PC-9 (cell line): Measurements from ENCODE around the gene CDT1. TPM values are rescaled to one million over a fixed set of nuclear protein-coding genes. Genes with fewer than 3 reads are reported as not detected.

Experiments
- BruUV-seq: library from RNA; stranded (reverse); fragments of 400-500 nt; replicated peaks from 2 replicates; lab custom pipeline; 2021; lab: Mats Ljungman, UMichigan
- CTCF ChIA-PET: fragments of 300-600 bp; sonication (Branson Sonifier 250); formaldehyde crosslinking; loops from one replicate; lab custom pipeline; 2022; ENCODE audit warnings: antibody characterized with exemption; lab: Charles Lee
- POLR2A ChIA-PET: fragments of 300-600 bp; sonication (Branson Sonifier 250); formaldehyde crosslinking; loops from one replicate; lab custom pipeline; 2022; ENCODE audit warnings: antibody characterized with exemption; ENCODE audit not compliant: unreplicated experiment; lab: Charles Lee
- DNase-seq, 2 experiments: peaks; one replicate each; pipeline versions ENCODE4 v3.0.0 to v3.0.0-alpha.2; 2015 to 2022; ENCODE audit warnings: mixed read lengths in 1 of 2
- H2AFZ ChIP-seq: fragments of 200-600 bp; sonication (generic); 2 replicates; pipeline ENCODE4 v1.8.1; 2017; ENCODE audit warnings: antibody characterized with exemption
- H3F3A ChIP-seq: fragments of 200-600 bp; sonication (generic); 2 replicates; pipeline ENCODE4 v1.8.1; 2017; ENCODE audit warnings: antibody characterized with exemption, mild to moderate bottlenecking, low read depth; ENCODE audit not compliant: insufficient read depth
- H3K27ac ChIP-seq: fragments of 200-600 bp; sonication (generic); 2 replicates; pipeline ENCODE4 v1.6.1; 2016; ENCODE audit warnings: mixed run types
- H3K27me3 ChIP-seq: fragments of 200-600 bp; sonication (generic); 2 replicates; pipeline ENCODE4 v1.6.1; 2016; ENCODE audit warnings: low read depth, mixed run types; ENCODE audit not compliant: insufficient read depth
- H3K36me3 ChIP-seq: fragments of 200-600 bp; sonication (generic); 2 replicates; pipeline ENCODE4 v1.6.1; 2016; ENCODE audit warnings: low read depth, mixed run types
- H3K4me1 ChIP-seq: fragments of 200-600 bp; sonication (generic); replicated peaks from 2 replicates; pipeline ENCODE4 v1.6.1; 2016; ENCODE audit warnings: mixed run types; ENCODE audit not compliant: insufficient read depth
- H3K4me2 ChIP-seq: fragments of 200-600 bp; sonication (generic); 2 replicates; pipeline ENCODE4 v1.6.1; 2017; ENCODE audit warnings: mixed run types
- H3K4me3 ChIP-seq: fragments of 200-600 bp; sonication (generic); 2 replicates; pipeline ENCODE4 v1.6.1; 2016; ENCODE audit warnings: mixed run types
- H3K79me2 ChIP-seq: fragments of 200-600 bp; sonication (generic); 2 replicates; pipeline ENCODE4 v1.6.1; 2017; ENCODE audit warnings: low read depth, mixed run types
- H3K9me2 ChIP-seq: fragments of 200-600 bp; sonication (generic); 2 replicates; pipeline ENCODE4 v1.8.1; 2017; ENCODE audit warnings: mild to moderate bottlenecking; ENCODE audit not compliant: insufficient read depth
- H3K9me3 ChIP-seq: fragments of 200-600 bp; sonication (generic); 2 replicates; pipeline ENCODE4 v1.8.1; 2016; ENCODE audit warnings: low read depth; ENCODE audit not compliant: insufficient read depth
- H4K20me1 ChIP-seq: fragments of 200-600 bp; sonication (generic); 2 replicates; pipeline ENCODE4 v1.8.1; 2017; ENCODE audit not compliant: insufficient read depth
- CTCF ChIP-seq: fragments of 200-600 bp; sonication (generic); conservative IDR thresholded peaks from 2 replicates; pipeline ENCODE4 v1.6.1; 2017; ENCODE audit warnings: mixed run types, antibody characterized with exemption, mild to moderate bottlenecking, moderate library complexity
- EZH2 ChIP-seq: fragments of 200-600 bp; sonication (generic); IDR thresholded peaks from 2 replicates; pipeline ENCODE4 v1.8.0; 2017; ENCODE audit warnings: antibody characterized with exemption, low read depth
- intact Hi-C: fragments of 100-400 bp; cut with micrococcal nuclease; formaldehyde crosslinking; loops from one replicate; pipeline ENCODE4 v1.10.0; 2022; ENCODE audit not compliant: unreplicated experiment
- total RNA-seq: library from RNA; stranded (reverse); gene quantifications from 2 replicates; pipeline ENCODE4 v1.2.3, GENCODE V29; 2021

CDT1 gene
- total RNA-seq, 1 experiment from 2014 or later, result 73.2 TPM

GRCh38 chr16:88773812-88774291 is 29.7 kb upstream of the CDT1 start:
- Histone ChIP-seq H4K20me1 (peaks cover 69% of the 10 kb centered on the region), H3K79me2 (peaks cover 87% of the 10 kb centered on the region), H3K4me1 (peaks cover 58% of the 10 kb centered on the region), H3K27ac (no peak overlapping the region), H3K4me2 (peak overlapping the region; percentile 67), H3K9me2 (no peaks in the 10 kb centered on the region), H3K36me3 (no peaks in the 10 kb centered on the region), H3F3A (peaks cover 40% of the 10 kb centered on the region), H2AFZ (no peak overlapping the region), H3K4me3 (no peak overlapping the region), H3K9me3 (no peaks in the 10 kb centered on the region), H3K27me3 (no peaks in the 10 kb centered on the region)
- POLR2A ChIA-PET, result interaction anchor here (0.6 to 1.2 kb wide), 8 partner anchors 9 to 903 kb away, joined by 3 to 17 read pairs (median 4); no protein-coding TSS in a partner anchor
- CTCF ChIA-PET, result interaction anchor here (1.1 kb wide), 1 partner anchor 36 kb away, joined by 3 read pairs; no protein-coding TSS in a partner anchor
- peak; percentile 54 to 88 for DNase-seq
- BruUV-seq, result no TSS peak
- intact Hi-C loops, result loop anchor here (1.0 kb wide), 1 partner anchor 8 kb away; no protein-coding TSS in a partner anchor
- TF ChIP-seq CTCF (no peak), EZH2 (no peak)

- ChIA-PET POLR2A (interaction anchor here (0.6 to 1.2 kb wide), 2 partner anchors 10 to 12 kb away, joined by 3 to 5 read pairs; no protein-coding TSS in a partner anchor), CTCF (interaction anchor here (0.6 kb wide), 1 partner anchor 735 kb away, joined by 4 read pairs; no protein-coding TSS in a partner anchor)
- H3K36me3 ChIP-seq, result no peaks in the 10 kb centered on the region
- H2AFZ ChIP-seq, result no peak overlapping the region
- no peaks in the 10 kb centered on the region for H3K9me2 ChIP-seq
- peaks cover 49% of the 10 kb centered on the region for H3K4me1 ChIP-seq
- H3K4me2 ChIP-seq, result peak overlapping the region; percentile 67
- DNase-seq, result no peak
- no peak overlapping the region for H3K4me3 ChIP-seq
- H3K79me2 ChIP-seq, result peaks cover 87% of the 10 kb centered on the region
- peaks cover 71% of the 10 kb centered on the region for H4K20me1 ChIP-seq
- no peak overlapping the region for H3K27ac ChIP-seq
- no peaks in the 10 kb centered on the region for H3K9me3 ChIP-seq
- intact Hi-C loops, result loop anchor here (1.0 kb wide), 1 partner anchor 8 kb away; no protein-coding TSS in a partner anchor
- BruUV-seq, result no TSS peak
- H3K27me3 ChIP-seq, result no peaks in the 10 kb centered on the region
- H3F3A ChIP-seq, result peaks cover 33% of the 10 kb centered on the region
- TF ChIP-seq EZH2, result no peak
- TF ChIP-seq CTCF, result no peak
These were observed 28.8 kb upstream of the CDT1 start for GRCh38 chr16:88774544-88775393.

- TF ChIP-seq CTCF (no peak), EZH2 (no peak)
- H4K20me1 ChIP-seq, result peaks cover 72% of the 10 kb centered on the region
- CTCF ChIA-PET, result no interaction called here
- peaks cover 50% of the 10 kb centered on the region for H3K4me1 ChIP-seq
- no peak overlapping the region for H3K27ac ChIP-seq
- no peak overlapping the region for H3K4me2 ChIP-seq
- H3F3A ChIP-seq, result peaks cover 28% of the 10 kb centered on the region
- POLR2A ChIA-PET, result interaction anchor here (0.7 kb wide), 1 partner anchor 15 kb away, joined by 11 read pairs; no protein-coding TSS in a partner anchor
- H3K9me2 ChIP-seq, result no peaks in the 10 kb centered on the region
- H2AFZ ChIP-seq, result no peak overlapping the region
- no TSS peak for BruUV-seq
- no peak overlapping the region for H3K4me3 ChIP-seq
- intact Hi-C loops, result no loop called here
- peaks cover 91% of the 10 kb centered on the region for H3K79me2 ChIP-seq
- no peaks in the 10 kb centered on the region for H3K36me3 ChIP-seq
- H3K9me3 ChIP-seq, result no peaks in the 10 kb centered on the region
- no peak for DNase-seq
- H3K27me3 ChIP-seq, result no peaks in the 10 kb centered on the region
These were observed 27.8 kb upstream of the CDT1 start for GRCh38 chr16:88775825-88776224.
